GM13977 (cell line): Measurements from ENCODE around the gene MIF.
A peak's percentile ranks its signal among the peaks of the same experiment; 100 is the strongest.

ENCODE experiments used
- DNase-seq: peaks from one replicate; pipeline ENCODE4 v3.0.0; 2012; ENCODE audit warnings: low spot score
- in situ Hi-C: fragments of 300-500 bp; cut with MboI; formaldehyde crosslinking; loops from one replicate; pipeline ENCODE4 v1.12.0; 2022; ENCODE audit warnings: low sequenced_read_pairs, low pct_unique_long_range_greater_than_20kb, mixed read lengths, inconsistent platforms; ENCODE audit not compliant: unreplicated experiment
- TF ChIP-seq, protein P1 (sequence below): IDR thresholded peaks from 2 replicates; pipeline ENCODE4 v1.5.1; 2012; ENCODE audit warnings: mild to moderate bottlenecking, control low read depth; ENCODE audit not compliant: insufficient read depth; ENCODE audit errors: extremely low read depth, missing control alignments

MIF gene

DNA sequence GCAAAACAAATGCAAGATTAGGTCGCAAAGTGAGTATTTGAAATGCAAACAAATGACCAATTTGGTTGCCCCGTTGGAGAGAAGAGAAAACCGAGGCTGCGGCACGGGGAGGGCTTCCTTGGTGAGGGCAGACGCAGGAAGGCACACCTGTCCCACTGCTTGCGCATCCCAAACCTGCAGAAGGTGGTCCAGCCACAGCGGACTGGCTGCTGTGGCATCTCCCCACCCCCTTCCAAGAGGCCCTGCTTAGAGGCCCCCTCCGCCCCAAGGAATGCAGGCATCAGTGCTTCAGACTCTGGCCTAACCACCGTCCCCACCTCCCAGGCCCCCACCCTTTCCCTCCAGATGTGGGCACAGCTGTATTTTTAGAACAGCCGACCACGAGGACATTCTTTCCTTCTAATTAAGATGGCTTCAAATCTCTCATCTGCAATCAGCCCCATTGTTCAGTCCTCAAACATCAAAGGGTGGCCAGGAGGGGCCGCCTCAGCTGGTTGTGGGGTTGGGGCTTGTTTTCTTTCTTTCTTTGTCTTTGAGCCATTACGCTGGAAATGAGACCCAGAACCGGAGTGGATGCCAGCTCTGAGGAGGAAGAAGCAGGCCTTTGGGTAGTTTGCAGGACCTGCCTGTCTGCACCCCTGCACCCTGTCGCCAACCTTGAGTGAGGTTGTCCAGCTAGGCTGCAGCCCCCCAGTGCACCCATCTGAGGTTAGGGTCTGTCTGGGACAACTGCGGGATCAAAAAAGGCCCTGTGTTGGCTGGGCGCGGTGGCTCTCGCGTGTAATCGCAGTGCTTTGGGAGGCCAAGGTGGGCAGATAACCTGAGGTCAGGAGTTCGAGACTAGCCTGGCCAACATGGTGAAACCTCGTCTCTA, 46.0 kb upstream of the MIF start:
- TF ChIP-seq, protein P1, sequence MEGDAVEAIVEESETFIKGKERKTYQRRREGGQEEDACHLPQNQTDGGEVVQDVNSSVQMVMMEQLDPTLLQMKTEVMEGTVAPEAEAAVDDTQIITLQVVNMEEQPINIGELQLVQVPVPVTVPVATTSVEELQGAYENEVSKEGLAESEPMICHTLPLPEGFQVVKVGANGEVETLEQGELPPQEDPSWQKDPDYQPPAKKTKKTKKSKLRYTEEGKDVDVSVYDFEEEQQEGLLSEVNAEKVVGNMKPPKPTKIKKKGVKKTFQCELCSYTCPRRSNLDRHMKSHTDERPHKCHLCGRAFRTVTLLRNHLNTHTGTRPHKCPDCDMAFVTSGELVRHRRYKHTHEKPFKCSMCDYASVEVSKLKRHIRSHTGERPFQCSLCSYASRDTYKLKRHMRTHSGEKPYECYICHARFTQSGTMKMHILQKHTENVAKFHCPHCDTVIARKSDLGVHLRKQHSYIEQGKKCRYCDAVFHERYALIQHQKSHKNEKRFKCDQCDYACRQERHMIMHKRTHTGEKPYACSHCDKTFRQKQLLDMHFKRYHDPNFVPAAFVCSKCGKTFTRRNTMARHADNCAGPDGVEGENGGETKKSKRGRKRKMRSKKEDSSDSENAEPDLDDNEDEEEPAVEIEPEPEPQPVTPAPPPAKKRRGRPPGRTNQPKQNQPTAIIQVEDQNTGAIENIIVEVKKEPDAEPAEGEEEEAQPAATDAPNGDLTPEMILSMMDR: no peak
- in situ Hi-C loops: no loop called here
- DNase-seq: no peak

DNA sequence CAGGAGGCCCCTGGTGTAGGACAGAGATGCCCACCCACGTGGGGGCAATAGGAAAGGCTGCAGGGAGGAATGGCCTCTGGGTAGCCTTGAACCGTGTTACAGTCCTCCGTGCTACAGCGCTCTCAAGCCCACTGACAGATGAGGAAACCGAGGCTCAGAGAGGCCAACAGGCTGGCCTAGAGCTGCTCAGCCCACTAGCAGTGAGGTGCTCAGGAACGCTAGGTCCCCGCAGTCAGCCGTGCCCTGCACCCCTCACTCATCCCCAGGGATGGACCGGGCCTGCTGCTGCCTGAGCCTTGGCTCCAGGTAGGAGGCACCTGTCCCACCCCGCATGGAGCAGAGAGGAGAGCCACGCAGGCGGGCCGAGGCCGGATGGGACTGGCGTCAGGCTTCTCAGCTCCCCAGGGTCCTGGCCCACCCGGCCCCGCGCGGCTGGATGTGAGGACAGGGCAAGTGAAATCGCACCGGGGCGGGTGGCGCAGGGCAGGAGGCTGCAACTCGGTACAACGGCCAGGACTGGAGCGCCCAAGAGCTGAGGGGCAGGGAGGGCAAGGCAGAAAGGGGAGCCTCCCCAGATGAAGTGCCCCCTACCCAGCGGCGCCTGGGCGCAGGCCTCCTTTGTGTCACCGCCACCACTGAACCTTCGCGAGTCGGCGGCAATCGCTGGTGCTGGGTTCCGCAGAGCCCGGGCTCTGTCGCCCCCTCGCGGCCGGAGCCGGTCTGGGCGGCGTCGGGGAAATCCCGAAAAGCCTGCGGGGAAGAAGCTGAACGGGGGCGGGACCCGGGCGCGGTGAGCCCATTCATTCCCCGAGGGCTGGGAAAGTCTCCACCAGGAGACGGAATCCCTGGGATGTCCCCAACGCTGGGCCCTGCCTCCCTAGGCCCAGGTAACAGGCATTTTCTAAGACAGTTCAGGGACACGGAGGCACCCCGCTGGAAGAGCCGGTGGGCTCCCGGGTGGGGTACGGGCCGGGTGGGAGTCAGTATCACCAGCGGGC, 44.9 kb upstream of the MIF start:
- peak; percentile 91 for DNase-seq
- TF ChIP-seq, protein P1: peak; percentile 99
- in situ Hi-C loops: loop anchor here (10.0 kb wide), 1 partner anchor 155 kb away; the partner anchor contains the start of gene RGL4

GRCh38 chr22:23850136-23850611, 44.0 kb upstream of the MIF start:
- TF ChIP-seq, protein P1: no peak
- no peak for DNase-seq
- in situ Hi-C loops: loop anchor here (10.0 kb wide), 1 partner anchor 155 kb away; the partner anchor contains the start of gene RGL4

DNA sequence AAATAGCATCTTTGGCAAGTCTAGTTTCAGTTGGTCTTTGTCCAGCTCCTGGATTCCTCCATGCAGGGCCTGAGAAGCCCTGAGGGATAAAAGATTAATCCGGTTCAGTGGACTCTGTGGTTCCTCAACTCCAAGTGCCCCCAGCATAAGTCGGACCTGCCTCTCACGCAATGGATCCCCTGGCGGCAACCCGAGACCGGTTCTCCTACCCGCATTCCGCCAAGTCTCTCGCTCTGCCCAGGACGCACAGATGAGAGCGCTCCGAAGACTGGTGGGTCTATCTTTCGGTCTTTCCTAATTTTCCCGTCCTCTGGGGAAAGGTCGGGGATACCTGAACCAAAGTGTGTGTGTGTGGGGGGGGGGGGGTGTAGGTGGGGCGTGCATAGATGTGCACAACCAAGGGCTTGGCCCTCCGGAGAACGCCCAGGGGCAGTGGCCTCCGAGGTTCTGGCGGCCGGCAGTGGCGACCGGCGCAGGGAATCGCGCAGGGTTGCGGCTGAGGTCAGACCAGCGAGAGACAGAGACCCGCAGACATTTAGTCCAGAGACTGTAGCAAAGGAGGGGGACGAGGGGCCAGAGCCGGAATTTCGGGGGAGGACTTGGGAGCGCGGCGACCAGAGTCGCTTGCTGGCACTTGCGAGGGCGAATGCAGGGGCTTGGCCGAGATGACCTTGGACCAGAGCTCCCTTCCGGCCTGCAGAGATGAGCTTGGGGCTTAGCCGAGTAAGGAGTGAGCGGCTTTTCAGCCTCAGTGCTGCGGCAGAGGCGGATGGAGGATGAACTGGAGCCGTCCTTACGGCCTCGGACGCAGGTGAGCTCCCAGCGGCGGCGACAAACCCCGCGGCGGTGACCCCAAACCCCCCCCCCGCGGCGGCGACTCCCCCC, 37.2 kb upstream of the MIF start:
- TF ChIP-seq, protein P1: no peak
- no peak for DNase-seq
- in situ Hi-C loops: loop anchor here (10.0 kb wide), 1 partner anchor 162 kb away; the partner anchor contains the start of gene RGL4

DNA sequence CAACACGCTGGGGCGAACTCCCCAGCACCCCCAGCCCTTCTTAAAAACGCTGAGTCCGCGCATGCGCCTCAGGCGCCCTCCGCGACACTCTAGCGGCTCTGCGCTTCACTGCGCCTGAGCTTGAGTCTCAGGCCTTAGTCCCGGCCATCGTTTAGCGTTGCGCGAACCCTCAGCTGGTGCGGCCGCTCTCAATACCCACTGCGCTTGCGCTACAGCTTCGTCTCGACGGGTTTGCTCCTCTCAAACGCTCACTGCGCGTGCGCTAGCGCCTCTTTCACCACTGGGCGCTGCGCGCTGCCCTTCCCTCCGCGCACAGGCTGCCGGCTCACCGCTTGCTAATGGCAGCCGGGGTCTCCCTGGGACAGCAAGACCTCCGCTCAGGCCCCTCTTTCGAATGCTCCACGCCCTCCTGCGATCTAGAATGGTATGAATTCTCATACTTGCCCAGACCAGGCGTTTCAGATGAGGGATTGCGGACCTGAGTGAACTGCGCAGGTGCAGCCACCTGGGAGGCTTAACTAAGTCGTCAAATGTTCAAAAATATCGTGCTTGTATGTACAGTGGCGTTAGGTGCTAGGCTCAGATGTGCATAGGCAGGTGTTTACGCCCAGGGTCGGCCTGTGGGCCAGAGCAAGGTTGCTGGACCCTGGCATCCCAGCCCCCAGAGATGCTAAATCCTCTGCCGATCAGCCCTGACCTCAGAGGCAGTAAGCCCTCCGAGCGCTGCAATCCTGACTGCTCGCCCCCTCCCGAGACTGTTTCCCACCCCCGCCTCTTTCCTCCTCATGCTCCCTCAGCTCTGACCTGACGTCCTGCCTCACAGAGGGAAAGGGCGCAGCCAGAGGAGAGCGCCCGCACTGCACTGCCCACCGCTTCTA, 36.3 kb upstream of the MIF start, which contains the start of gene SLC2A11:
SLC2A11 (plus strand) TSS at position 270 of the 878 bp plus-strand sequence; CDS start at position 395, 125 bp downstream.
- in situ Hi-C loops: loop anchor here (10.0 kb wide), 1 partner anchor 163 kb away; the partner anchor contains the start of gene RGL4
- TF ChIP-seq, protein P1: no peak
- DNase-seq: peak; percentile 99
